ENCODE measurements around the gene HIRIP3.

- TF ChIP-seq CTCF (IDR thresholded peaks at IDR 0.05; ENCODE audit: borderline replicate concordance, extremely low read depth, low read length, poor library complexity, severe bottlenecking) (no peak), EZH2 (IDR thresholded peaks at IDR 0.05; ENCODE audit: borderline replicate concordance, low read depth, low read length, severe bottlenecking) (no peak)
Measured at GRCh38 chr16:29990034-29990433, 5.4 kb downstream of the HIRIP3 start.

Data from DND-41 (cell line).